Measurements from ENCODE around the gene LHFPL2.

GRCh38 chr5:78696637-78697036, 48.1 kb upstream of the LHFPL2 start:
- TF ChIP-seq CTCF (IDR thresholded peaks at IDR 0.05) (no peak), POLR2A (IDR thresholded peaks at IDR 0.05) (no peak)

Measured in esophagus squamous epithelium (tissue), 4 donors.